Islet precursor cell (in vitro differentiated cells): ENCODE data around the gene RPS6KB2.
"Not testable (repeated sequence)": the region's sequence is repeated elsewhere in the genome, so short reads cannot be mapped to it uniquely, and the experiment has no call there.

Experiments used
- DNase-seq: peaks from one replicate; pipeline ENCODE4 v3.0.0-alpha.2; 2018

RPS6KB2 gene

GRCh38 chr11:67397986-67398660 lies 30.2 kb upstream of the RPS6KB2 start:
- DNase-seq, result no peak

GRCh38 chr11:67398661-67399563 lies 29.4 kb upstream of the RPS6KB2 start:
- DNase-seq, result no peak

- no peak for DNase-seq
Observed at GRCh38 chr11:67400251-67400941, 27.9 kb upstream of the RPS6KB2 start.

GRCh38 chr11:67400942-67401494 lies 27.3 kb upstream of the RPS6KB2 start:
- no peak for DNase-seq

- DNase-seq, result peak; percentile 94
Observed at GRCh38 chr11:67401495-67402191, 26.7 kb upstream of the RPS6KB2 start, which contains the start of gene PPP1CA. Gene PPP1CA, minus strand, starts transcription at chr11:67401858. Its CDS starts 76 bp downstream, at chr11:67401782.

GRCh38 chr11:67402192-67402839 lies 26.0 kb upstream of the RPS6KB2 start:
- not testable (repeated sequence) for DNase-seq

- not testable (repeated sequence) for DNase-seq
Observed at GRCh38 chr11:67403085-67403484, 25.2 kb upstream of the RPS6KB2 start.

GRCh38 chr11:67404515-67405195 lies 23.6 kb upstream of the RPS6KB2 start:
- DNase-seq, result no peak

GRCh38 chr11:67405196-67405567 lies 23.1 kb upstream of the RPS6KB2 start:
- DNase-seq, result no peak

- no peak for DNase-seq
Observed at GRCh38 chr11:67405688-67406339, 22.5 kb upstream of the RPS6KB2 start.

GRCh38 chr11:67406420-67406968 lies 21.8 kb upstream of the RPS6KB2 start:
- DNase-seq, result no peak

- no peak for DNase-seq
Observed at GRCh38 chr11:67406969-67407687, 21.2 kb upstream of the RPS6KB2 start.

GRCh38 chr11:67407688-67408163 lies 20.6 kb upstream of the RPS6KB2 start:
- DNase-seq, result no peak

- DNase-seq, result no peak
Observed at GRCh38 chr11:67408437-67409200, 19.7 kb upstream of the RPS6KB2 start.

GRCh38 chr11:67409261-67409666 lies 19.0 kb upstream of the RPS6KB2 start:
- no peak for DNase-seq

- DNase-seq, result peak; percentile 75
Observed at GRCh38 chr11:67409781-67410368, 18.4 kb upstream of the RPS6KB2 start.

GRCh38 chr11:67410369-67410831 lies 17.9 kb upstream of the RPS6KB2 start:
- DNase-seq, result no peak
